GM12875 (cell line): ENCODE measurements around the gene DNAH11.

ENCODE experiments used
- H3K4me3 ChIP-seq: one replicate; pipeline ENCODE4 v1.5.1; 2011; ENCODE audit warnings: low read depth, low read length, control low read depth
- CTCF ChIP-seq: IDR thresholded peaks from 2 replicates; pipeline ENCODE4 v1.5.1; 2011; ENCODE audit warnings: low read depth, mild to moderate bottlenecking, control low read depth, inconsistent platforms, low read length, moderate library complexity, borderline replicate concordance; ENCODE audit not compliant: insufficient read depth

The DNAH11 gene

GRCh38 chr7:21754963-21755362, 212.1 kb downstream of the DNAH11 start:
- no peak for TF ChIP-seq CTCF
- no peak overlapping the region for H3K4me3 ChIP-seq

- no peak overlapping the region for H3K4me3 ChIP-seq
- no peak for TF ChIP-seq CTCF
Observed at GRCh38 chr7:21757537-21758282, 214.9 kb downstream of the DNAH11 start.

GRCh38 chr7:21758286-21758685, 215.4 kb downstream of the DNAH11 start:
- TF ChIP-seq CTCF: no peak
- no peak overlapping the region for H3K4me3 ChIP-seq

GRCh38 chr7:21762469-21762868, 219.6 kb downstream of the DNAH11 start:
- no peak overlapping the region for H3K4me3 ChIP-seq
- no peak for TF ChIP-seq CTCF

GRCh38 chr7:21763818-21764217, 221.0 kb downstream of the DNAH11 start:
- no peak overlapping the region for H3K4me3 ChIP-seq
- no peak for TF ChIP-seq CTCF

GRCh38 chr7:21766218-21766617, 223.4 kb downstream of the DNAH11 start:
- no peak overlapping the region for H3K4me3 ChIP-seq
- TF ChIP-seq CTCF: no peak

GRCh38 chr7:21767300-21767900, 224.6 kb downstream of the DNAH11 start:
- TF ChIP-seq CTCF: peak; percentile 59; the same call in 1 of the 2 replicates
- H3K4me3 ChIP-seq: no peak overlapping the region
